HTR-8/SVneo (cell line): ENCODE results near the gene BCKDK.

Experiments
- DNase-seq: peaks from one replicate; pipeline ENCODE4 v3.0.0; 2011; ENCODE audit warnings: low spot score, mixed read lengths; ENCODE audit not compliant: insufficient read length
- FAIRE-seq: peaks from 2 replicates; lab custom pipeline; 2011; peaks lifted over from hg19 to GRCh38; lab: Jason Lieb, UNC

The BCKDK gene

DNA sequence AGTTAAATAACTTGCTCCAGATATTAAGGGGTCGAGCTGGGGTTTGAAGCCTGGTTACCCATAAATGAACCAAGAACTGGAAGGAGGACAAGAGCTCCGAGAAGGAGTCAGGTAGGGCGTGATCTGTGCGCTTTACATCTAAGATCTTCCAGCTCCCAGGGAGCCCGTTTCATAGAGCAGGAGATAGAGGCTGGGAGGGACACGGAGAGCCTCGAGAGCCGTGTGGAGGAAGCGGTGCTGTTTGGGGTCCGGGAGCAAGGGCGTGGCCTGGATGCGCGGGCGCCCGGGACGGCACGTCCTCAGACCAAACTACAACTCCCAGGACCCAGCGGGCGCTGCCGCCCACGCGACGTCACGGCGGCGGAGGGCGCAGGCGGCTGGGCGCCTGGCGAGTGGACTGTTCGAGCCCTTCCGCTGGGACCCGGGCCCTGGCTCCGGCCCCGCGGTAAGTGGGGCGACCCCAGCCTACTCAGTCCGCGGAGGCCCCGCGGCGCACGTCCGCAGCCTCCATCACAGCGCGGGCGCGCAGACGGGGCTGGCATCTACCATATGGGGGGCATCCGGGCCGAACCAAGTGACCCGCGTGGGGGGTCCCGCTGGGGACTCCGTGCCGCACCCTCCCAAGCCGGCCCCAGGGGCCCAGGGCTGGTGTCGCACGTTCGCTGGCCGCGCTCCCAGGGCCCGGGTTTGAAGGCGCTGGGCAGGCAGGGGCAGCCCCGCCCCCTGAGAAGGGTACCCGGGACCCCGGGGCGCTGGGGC lies at the start of gene BCKDK:
BCKDK (plus strand) TSS at position 352 of the 759 bp plus-strand sequence. CDS start 838 bp downstream, outside the sequence.
- peak; percentile 81 for FAIRE-seq
- DNase-seq, result peak; percentile 89

- DNase-seq (no peak), FAIRE-seq (no peak)
These were observed 46.9 kb upstream of the BCKDK start for GRCh38 chr16:31061126-31061812.

GRCh38 chr16:31061813-31062440 lies 46.3 kb upstream of the BCKDK start:
- FAIRE-seq (no peak), DNase-seq (no peak)

DNA sequence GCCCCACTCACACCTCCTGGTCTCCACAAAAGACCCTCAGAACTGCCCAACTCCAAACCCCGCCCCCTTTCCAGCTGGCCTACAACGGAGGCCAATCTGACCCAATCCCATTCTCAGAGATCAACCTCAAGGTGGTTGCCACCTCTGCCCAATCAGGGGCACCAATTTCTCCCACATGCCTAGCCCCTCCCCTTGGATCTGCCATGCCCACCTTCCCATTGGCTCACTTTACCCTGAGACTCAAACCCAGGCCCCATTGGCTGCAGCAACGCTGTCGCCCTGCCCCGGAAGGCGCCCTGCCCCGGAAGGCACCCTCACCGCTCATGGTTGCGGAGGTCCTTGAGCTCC lies 44.7 kb upstream of the BCKDK start:
- no peak for DNase-seq

DNA sequence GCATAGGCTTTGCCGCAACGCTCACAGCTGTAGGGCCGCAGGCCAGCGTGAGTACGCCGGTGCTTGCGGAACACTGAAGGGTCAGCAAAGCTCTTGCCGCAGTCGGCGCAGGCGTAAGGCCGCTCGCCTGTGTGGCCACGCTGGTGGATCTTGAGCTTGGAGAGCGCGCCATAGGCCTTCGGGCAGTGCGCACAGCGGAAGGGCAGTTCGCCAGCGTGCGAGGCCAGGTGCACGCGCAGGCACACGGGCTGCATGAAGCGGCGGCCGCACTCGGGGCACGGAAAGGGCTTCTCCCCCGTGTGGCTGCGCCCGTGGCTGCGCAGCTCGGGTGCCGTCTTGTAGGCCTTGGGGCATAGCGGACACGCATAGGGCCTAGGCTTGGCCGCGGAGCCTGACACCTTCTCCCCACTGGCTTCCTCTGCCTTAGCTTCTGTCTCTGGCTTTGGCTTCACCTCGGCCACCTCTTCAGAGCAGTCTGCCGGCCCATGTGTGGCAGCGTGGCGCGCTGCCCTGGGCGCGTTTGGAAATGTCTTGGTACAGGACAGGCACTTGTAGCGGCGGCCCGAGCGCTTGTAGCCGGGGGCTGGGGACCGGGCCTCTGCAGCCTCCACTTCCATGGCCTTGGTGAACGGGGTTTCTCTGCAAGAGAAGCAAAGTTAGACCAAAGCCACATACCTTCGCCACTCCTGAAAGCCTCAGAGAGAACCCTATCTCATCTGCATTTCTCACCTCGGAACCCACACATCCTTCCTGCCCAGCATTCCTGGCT lies 44.2 kb upstream of the BCKDK start:
- no peak for DNase-seq
- no peak for FAIRE-seq

More for the DNA sequence above, 44.7 kb upstream of the BCKDK start:
- FAIRE-seq, result no peak

DNA sequence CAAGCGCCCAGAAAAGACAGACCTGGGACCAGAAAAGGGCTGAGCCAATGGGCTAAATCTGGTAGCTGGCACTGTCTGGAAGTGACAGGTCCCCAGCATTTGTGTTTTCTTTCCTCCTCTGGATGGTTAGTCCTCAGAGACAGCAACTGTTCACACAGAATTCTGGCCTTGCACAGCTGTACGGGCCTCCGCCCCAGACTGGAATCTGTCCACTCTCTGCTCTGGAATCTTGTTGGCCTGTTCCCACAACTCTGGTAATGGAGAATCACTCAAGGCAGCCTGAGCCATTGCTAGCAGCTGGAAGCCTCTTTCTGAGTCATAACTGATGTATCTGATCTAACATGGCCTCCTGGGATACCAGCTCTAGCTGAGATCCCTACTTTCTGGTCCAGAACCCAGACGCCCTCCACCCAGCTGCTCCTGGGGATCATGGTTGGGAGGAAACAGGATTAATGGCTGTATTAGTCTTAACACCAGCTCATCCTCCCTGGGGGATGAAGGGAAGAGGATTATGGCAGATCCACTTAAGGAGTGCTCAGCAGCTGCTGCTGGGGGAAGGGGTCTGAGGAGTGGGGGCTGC lies 43.2 kb upstream of the BCKDK start:
- FAIRE-seq, result no peak
- DNase-seq, result peak; percentile 43

DNA sequence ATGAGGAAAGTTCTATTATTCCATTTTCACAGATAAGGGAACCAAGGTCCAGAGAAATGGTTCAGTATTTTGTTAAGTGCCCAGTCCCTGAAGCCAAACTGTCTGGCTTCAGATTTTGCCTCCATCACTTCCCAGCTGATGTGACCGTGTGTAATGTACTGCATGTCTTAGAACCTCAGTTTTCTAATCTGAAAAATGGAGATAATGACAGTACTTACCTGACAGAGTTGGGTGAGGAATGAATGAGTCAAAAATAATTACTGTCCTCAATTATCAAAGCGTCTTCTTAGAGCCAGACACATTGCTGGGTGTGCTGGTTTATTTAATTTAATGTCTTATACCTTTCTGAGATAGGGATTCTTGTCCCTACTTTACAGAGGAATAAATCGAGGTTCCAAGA lies 40.8 kb upstream of the BCKDK start:
- DNase-seq (no peak), FAIRE-seq (no peak)

GRCh38 chr16:31071861-31072260 lies 36.3 kb upstream of the BCKDK start:
- no peak for FAIRE-seq
- DNase-seq, result no peak

- no peak for FAIRE-seq
- DNase-seq, result no peak
These were observed 35.5 kb upstream of the BCKDK start for GRCh38 chr16:31072540-31073141.

DNA sequence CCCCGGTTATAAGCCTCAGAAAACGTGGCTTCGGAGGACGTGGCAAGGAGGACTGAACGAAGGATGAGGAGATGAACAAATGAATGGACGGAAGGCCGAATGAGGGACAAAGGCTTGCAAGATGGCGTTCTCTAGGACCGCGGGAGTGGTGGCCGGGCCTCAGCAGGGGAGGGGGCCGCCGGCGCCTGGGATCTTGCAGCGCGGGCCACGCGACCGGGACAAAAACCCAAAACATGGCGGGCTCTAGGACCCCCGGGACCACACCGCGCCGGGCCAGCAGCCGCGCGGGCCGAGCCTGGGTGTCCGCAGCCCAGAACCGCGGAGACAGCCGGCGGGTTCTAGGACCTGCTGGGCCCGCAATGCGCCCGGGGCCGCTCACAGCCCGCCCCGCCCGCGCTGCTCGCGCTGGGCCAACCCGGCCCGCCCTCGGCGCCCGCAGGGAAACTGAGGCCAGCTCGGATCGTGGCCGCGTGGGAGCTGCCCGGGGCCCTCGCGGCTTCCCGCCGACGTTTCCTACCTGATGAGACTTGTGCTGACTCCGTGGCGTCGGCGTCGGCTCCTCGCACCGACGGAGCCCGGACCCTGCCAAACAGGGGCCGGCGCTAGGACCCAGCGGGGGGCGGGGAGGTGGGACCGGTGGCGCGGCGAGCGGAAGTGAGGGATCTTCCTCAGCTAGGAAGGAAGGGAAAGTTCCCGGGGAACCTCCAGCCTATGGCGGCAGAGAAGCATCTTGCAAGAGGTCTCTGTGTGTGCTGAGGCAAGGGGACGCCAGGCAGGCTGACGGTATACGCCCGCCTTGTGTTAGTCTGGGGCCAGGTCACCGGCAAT lies 34.8 kb upstream of the BCKDK start:
- FAIRE-seq (no peak), DNase-seq (peak; percentile 87)

- DNase-seq, result peak; percentile 97
- peak; percentile 59 for FAIRE-seq
These were observed 34.0 kb upstream of the BCKDK start, which contains the start of the genes ZNF646 and ZNF668 for GRCh38 chr16:31073970-31074813. Gene ZNF646 (plus strand): TSS chr16:31074422. CDS start chr16:31076325, 1,903 bp downstream. Gene ZNF668 (minus strand): TSS chr16:31074240. CDS start chr16:31064459, 9,781 bp downstream.

- no peak for FAIRE-seq
- no peak for DNase-seq
These were observed 33.4 kb upstream of the BCKDK start for GRCh38 chr16:31074814-31075183.

DNA sequence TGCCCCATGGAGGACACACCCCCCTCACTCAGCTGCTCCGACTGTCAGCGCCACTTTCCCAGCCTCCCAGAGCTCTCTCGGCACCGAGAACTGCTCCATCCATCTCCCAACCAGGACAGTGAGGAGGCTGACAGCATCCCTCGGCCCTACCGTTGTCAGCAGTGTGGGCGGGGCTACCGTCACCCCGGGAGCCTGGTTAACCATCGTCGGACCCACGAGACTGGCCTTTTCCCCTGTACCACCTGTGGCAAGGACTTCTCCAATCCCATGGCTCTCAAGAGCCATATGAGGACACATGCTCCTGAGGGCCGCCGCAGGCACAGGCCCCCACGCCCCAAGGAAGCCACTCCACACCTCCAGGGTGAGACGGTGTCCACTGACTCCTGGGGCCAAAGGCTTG lies 31.9 kb upstream of the BCKDK start:
- FAIRE-seq (no peak), DNase-seq (no peak)

DNA sequence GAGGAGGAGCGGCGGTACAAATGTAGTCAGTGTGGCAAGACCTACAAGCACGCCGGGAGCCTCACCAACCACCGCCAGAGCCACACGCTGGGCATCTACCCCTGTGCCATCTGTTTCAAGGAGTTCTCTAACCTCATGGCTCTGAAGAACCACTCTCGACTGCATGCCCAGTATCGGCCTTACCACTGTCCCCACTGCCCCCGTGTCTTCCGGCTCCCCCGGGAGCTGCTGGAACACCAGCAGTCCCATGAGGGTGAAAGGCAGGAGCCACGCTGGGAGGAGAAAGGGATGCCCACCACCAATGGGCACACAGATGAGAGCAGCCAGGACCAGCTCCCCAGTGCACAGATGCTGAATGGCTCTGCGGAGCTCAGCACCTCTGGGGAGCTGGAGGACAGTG lies 31.2 kb upstream of the BCKDK start:
- FAIRE-seq (no peak), DNase-seq (no peak)

DNA sequence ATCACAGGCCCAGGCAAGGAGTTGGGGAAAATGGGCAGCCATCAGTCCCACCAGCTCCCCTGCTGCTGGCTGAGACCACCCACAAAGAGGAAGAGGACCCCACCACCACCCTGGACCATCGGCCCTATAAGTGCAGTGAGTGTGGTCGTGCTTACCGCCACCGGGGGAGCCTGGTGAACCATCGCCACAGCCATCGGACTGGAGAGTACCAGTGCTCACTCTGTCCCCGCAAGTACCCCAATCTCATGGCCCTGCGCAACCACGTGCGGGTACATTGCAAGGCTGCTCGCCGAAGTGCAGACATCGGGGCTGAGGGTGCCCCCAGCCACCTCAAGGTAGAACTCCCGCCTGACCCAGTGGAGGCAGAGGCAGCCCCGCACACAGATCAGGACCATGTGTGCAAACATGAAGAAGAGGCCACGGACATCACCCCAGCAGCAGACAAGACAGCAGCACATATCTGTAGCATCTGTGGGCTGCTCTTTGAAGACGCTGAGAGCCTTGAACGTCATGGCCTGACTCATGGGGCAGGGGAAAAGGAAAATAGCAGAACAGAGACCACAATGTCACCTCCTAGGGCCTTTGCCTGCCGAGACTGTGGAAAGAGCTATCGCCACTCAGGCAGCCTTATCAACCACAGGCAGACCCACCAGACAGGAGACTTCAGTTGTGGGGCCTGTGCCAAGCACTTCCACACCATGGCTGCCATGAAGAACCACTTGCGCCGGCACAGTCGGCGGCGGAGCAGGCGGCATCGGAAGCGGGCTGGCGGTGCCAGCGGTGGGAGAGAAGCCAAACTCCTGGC lies 30.4 kb upstream of the BCKDK start:
- no peak for FAIRE-seq
- DNase-seq, result no peak

- no peak for FAIRE-seq
- no peak for DNase-seq
These were observed 29.4 kb upstream of the BCKDK start for GRCh38 chr16:31078597-31079341.
